GM12874 (cell line): Measurements from ENCODE around the gene SLC38A4.

Experiments used
- TF ChIP-seq, protein P1 (sequence below): IDR thresholded peaks from 2 replicates; pipeline ENCODE4 v1.5.1; 2011; ENCODE audit warnings: low read depth, mild to moderate bottlenecking, control low read depth, low read length, moderate library complexity; ENCODE audit not compliant: insufficient read depth

SLC38A4 gene

DNA sequence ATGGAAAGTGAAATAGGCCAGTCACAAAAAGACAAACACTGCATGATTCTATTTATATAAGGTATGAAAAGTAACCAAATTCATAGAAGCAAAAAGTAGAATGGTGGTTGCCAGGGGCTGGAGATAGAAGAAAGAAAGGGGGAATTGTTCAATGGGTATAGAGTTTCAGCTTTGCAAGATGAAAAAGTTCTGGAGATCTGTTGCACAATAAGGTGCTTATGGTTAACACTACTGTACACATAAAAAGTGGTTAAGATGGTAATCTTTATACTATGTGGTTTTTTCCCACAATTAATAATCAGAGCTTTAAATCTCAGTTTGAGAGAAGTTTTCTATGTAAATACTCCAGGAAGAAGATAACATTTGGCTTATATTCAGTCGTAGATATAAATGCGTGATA, 73.4 kb downstream of the SLC38A4 start:
- TF ChIP-seq, protein P1, sequence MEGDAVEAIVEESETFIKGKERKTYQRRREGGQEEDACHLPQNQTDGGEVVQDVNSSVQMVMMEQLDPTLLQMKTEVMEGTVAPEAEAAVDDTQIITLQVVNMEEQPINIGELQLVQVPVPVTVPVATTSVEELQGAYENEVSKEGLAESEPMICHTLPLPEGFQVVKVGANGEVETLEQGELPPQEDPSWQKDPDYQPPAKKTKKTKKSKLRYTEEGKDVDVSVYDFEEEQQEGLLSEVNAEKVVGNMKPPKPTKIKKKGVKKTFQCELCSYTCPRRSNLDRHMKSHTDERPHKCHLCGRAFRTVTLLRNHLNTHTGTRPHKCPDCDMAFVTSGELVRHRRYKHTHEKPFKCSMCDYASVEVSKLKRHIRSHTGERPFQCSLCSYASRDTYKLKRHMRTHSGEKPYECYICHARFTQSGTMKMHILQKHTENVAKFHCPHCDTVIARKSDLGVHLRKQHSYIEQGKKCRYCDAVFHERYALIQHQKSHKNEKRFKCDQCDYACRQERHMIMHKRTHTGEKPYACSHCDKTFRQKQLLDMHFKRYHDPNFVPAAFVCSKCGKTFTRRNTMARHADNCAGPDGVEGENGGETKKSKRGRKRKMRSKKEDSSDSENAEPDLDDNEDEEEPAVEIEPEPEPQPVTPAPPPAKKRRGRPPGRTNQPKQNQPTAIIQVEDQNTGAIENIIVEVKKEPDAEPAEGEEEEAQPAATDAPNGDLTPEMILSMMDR = no peak

DNA sequence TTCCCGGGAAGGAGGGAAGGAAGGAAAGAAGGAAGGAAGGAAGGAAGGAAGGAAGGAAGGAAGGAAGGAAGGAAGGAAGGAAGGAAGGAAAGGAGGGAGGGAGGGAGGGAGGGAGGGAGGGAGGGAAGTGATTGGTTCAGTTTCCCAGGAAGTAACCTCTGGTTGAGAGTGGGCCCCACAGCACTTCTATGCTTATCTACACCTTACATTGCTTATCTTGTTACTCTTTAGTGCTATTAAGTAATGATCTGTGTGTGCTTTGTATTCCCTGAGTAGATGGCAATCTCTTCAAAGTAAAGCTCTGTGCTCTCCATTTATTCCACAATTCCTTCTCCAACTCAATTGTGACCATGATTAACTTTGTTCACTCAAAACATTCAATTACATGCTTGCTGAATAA, 74.6 kb downstream of the SLC38A4 start:
- TF ChIP-seq, protein P1 = no peak

DNA sequence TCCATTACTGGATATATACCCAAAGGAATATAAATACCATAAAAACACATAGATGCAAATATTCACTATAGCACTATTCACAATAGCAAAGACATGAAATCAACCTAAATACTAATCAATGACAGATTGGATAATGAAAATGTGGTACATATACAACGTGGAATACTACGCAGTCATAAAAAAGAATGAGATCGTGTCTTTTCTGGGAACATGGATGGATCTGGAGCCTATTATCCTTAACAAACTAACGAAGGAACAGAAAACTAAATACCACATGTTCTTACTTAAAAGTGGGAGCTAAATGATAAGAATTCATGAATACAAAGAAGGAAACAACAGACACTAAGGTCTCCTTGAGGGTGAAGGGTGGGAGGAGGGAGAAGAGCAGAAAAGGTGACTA, 76.5 kb downstream of the SLC38A4 start:
- TF ChIP-seq, protein P1 = no peak

DNA sequence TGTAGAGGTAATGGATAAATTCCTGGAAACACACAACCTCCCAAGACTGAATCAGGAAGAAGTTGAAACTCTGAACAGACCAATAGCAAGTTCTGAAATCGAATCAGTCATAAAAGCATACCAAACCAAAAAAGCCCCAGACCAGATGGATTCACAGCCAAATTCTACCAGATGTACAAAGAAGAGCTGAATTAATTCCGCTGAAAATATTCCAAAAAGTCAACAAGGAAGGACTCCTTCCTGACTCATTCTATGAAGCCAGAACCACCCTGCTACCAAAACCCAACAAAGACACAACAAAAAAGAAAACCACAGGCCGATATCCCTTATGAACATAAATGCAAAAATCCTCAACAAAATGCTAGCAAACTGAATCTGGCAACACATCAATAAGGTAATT, 81.5 kb downstream of the SLC38A4 start:
- TF ChIP-seq, protein P1 = no peak

DNA sequence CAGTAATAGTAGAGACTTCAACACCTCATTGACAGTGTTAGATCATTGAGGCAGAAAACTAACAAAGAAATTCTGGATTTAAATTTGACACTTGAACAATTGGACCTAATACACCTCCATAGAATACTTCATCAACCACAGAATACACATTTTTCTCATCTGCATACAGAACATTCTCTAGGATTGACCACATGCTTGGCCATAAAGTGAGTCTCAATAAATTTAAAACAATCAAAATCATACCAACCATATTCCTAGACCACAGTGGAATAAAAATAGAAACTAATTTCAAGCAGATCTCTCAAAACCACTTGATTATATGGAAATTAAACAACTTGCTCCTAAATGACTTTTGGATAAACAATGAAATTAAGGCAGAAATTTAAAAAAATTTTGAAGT, 82.3 kb downstream of the SLC38A4 start:
- TF ChIP-seq, protein P1 = no peak

DNA sequence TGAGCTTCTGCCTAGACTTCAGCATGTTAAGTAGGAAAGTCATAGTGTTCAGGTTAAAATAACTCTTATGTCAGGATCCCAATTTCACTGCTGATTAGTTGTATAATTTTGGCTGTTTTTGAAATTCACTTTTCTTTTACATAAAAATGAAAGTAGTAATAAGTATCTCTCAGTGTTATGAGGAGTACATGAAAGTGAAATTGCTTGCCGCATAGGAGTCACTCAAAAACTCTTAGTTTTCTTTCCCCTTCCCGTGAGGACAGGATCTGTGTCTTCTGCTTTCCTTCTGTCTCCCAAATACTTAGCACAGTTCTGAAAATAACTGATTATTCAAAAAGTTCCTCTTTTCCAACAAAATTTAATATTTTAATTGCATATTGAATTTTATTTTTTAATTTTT, 100.5 kb downstream of the SLC38A4 start:
- TF ChIP-seq, protein P1 = no peak

DNA sequence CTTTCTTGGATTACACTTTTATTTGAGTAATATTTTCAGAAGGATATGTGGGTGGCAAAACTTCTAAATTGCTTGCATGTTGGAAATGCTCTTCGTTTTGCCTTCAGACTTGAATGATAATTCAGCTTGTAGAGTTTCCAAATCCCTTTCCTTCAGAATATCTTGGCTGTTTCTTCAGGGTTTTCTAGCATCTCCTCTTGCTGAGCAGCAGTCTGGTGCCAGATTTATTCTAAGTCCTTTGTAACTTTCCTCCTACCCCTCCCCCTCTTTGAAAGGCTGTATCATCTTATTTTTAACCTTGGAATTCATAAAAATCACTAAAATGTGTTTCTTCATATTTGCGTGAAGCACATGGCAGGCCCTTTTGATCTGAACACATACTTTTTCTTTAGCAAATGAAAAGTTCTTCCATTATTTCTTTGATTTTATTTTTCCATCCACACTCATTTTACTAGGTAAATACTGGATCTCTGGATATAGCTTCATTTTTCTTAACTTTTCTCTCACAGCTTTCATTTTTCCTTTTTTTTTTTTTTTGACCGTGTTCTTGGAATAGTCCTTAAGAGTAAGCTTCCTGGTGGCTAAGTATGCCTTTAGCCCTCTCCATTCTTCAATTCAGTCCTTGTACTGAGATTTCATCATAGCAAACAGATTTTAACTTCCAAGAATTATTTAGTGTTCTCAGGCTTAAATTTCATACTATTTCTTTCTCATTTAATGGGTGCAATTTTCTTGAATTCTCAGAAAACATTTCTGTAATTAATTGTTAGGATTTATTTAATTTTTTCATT, 102.0 kb downstream of the SLC38A4 start:
- TF ChIP-seq, protein P1 = no peak
